ENCODE results near the gene NUP42. TPM values are rescaled to one million over a fixed set of nuclear protein-coding genes. Genes with fewer than 3 reads are reported as not detected.

The NUP42 gene
- total RNA-seq, 1 experiment from 2014 or later = 40.8 TPM

DNA sequence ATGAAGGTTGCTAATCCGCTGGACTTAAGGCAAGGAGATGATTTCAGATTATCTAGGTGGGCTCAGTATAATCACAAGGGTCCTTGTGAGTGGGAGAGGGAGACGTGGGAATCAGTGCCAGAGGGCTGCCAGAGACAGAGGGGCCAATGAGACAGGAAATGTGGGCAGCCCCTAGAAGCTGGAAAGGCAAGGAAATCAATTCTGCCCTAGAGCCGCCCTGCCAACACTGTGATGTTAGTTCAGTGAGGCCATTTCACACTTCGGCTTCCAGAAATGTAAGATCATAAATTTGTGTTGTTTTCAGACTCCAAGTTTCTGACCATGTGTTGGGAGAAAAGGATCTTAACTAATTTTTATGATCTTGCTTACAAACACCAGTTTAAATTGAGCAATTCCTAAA is 61.1 kb downstream of the NUP42 start:
- H3K4me3 Mint-ChIP-seq = no peak overlapping the region
- ChIA-PET CTCF (interaction anchor here (0.5 to 1.6 kb wide), 13 partner anchors 10 to 376 kb away, joined by 3 to 10 read pairs (median 4); no protein-coding TSS in a partner anchor), POLR2A (no interaction called here)
- no peaks in the 10 kb centered on the region for H3K9me3 Mint-ChIP-seq
- DNase-seq (ENCODE audit: low spot score) (no peak), ATAC-seq (no peak)
- H3K36me3 Mint-ChIP-seq = no peaks in the 10 kb centered on the region
- H3K27me3 Mint-ChIP-seq (ENCODE audit: low read depth) = peaks cover 17% of the 10 kb centered on the region
- TF ChIP-seq ZMAT4 (CRISPR knock-in tag; IDR thresholded peaks at IDR 0.05) (no peak), JAZF1 (CRISPR knock-in tag; IDR thresholded peaks at IDR 0.05) (no peak), SP1 (CRISPR knock-in tag; conservative IDR thresholded peaks at IDR 0.05) (no peak), CREM (CRISPR knock-in tag; IDR thresholded peaks at IDR 0.05) (no peak), NR2C2 (CRISPR knock-in tag; IDR thresholded peaks at IDR 0.05) (no peak), TEAD1 (CRISPR knock-in tag; IDR thresholded peaks at IDR 0.05) (no peak), ZNF138 (CRISPR knock-in tag; conservative IDR thresholded peaks at IDR 0.05) (no peak), FOXK1 (CRISPR knock-in tag; IDR thresholded peaks at IDR 0.05) (no peak), NR3C1 (CRISPR knock-in tag; conservative IDR thresholded peaks at IDR 0.05; ENCODE audit: low read depth) (no peak), ZNF416 (CRISPR knock-in tag; IDR thresholded peaks at IDR 0.05) (no peak), ETV6 (CRISPR knock-in tag; IDR thresholded peaks at IDR 0.05) (no peak), IRF1 (CRISPR knock-in tag; IDR thresholded peaks at IDR 0.05) (no peak), ZNF396 (CRISPR knock-in tag; IDR thresholded peaks at IDR 0.05; ENCODE audit: borderline replicate concordance) (no peak), HMGA2 (CRISPR knock-in tag; IDR thresholded peaks at IDR 0.05) (no peak), PRDM15 (CRISPR knock-in tag; IDR thresholded peaks at IDR 0.05) (no peak), ATF2 (CRISPR knock-in tag; IDR thresholded peaks at IDR 0.05; ENCODE audit: borderline replicate concordance, low read depth) (no peak), ELF4 (CRISPR knock-in tag; IDR thresholded peaks at IDR 0.05; ENCODE audit: low read depth) (no peak), MXD4 (CRISPR knock-in tag; IDR thresholded peaks at IDR 0.05; ENCODE audit: borderline replicate concordance) (no peak)
- TF ChIP-seq, protein P1, sequence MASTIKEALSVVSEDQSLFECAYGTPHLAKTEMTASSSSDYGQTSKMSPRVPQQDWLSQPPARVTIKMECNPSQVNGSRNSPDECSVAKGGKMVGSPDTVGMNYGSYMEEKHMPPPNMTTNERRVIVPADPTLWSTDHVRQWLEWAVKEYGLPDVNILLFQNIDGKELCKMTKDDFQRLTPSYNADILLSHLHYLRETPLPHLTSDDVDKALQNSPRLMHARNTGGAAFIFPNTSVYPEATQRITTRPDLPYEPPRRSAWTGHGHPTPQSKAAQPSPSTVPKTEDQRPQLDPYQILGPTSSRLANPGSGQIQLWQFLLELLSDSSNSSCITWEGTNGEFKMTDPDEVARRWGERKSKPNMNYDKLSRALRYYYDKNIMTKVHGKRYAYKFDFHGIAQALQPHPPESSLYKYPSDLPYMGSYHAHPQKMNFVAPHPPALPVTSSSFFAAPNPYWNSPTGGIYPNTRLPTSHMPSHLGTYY (CRISPR knock-in tag; IDR thresholded peaks at IDR 0.05) = no peak
- TF ChIP-seq, protein P2, sequence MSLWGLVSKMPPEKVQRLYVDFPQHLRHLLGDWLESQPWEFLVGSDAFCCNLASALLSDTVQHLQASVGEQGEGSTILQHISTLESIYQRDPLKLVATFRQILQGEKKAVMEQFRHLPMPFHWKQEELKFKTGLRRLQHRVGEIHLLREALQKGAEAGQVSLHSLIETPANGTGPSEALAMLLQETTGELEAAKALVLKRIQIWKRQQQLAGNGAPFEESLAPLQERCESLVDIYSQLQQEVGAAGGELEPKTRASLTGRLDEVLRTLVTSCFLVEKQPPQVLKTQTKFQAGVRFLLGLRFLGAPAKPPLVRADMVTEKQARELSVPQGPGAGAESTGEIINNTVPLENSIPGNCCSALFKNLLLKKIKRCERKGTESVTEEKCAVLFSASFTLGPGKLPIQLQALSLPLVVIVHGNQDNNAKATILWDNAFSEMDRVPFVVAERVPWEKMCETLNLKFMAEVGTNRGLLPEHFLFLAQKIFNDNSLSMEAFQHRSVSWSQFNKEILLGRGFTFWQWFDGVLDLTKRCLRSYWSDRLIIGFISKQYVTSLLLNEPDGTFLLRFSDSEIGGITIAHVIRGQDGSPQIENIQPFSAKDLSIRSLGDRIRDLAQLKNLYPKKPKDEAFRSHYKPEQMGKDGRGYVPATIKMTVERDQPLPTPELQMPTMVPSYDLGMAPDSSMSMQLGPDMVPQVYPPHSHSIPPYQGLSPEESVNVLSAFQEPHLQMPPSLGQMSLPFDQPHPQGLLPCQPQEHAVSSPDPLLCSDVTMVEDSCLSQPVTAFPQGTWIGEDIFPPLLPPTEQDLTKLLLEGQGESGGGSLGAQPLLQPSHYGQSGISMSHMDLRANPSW (CRISPR knock-in tag; conservative IDR thresholded peaks at IDR 0.05; ENCODE audit: low read depth) = no peak
- H3K4me1 Mint-ChIP-seq = peaks cover 7% of the 10 kb centered on the region
- H3K27ac Mint-ChIP-seq = no peak overlapping the region
